CD8-positive, alpha-beta memory T cell (primary cell): ENCODE results near the gene PRSS12. TPM values are rescaled to one million over a fixed set of nuclear protein-coding genes. Genes with fewer than 3 reads are reported as not detected.

Experiments used
- CTCF ChIA-PET: fragments of 350-600 bp; sonication (Branson Sonifier 250); formaldehyde crosslinking; loops from one replicate; lab custom pipeline; 2021; ENCODE audit warnings: antibody characterized with exemption; lab: Charles Lee
- POLR2A ChIA-PET: fragments of 350-600 bp; sonication (Branson Sonifier 250); formaldehyde crosslinking; loops from one replicate; lab custom pipeline; 2021; ENCODE audit warnings: antibody characterized with exemption; lab: Charles Lee
- DNase-seq, 5 donors: peaks; one replicate each; pipeline versions ENCODE4 v3.0.0 to v3.0.0-alpha.2; 2020 to 2022; ENCODE audit warnings: mixed read lengths in 1 of 5
- H3K27ac ChIP-seq: one replicate; pipeline ENCODE4 v1.7.0; 2013; ENCODE audit warnings: low read depth, mild to moderate bottlenecking, low read length, moderate library complexity
- H3K27me3 ChIP-seq: 2 replicates; pipeline ENCODE4 v1.7.0; 2013; ENCODE audit warnings: low read length, mild to moderate bottlenecking; ENCODE audit not compliant: insufficient read depth, poor library complexity, severe bottlenecking
- H3K36me3 ChIP-seq: 2 replicates; pipeline ENCODE4 v1.7.0; 2013; ENCODE audit warnings: mild to moderate bottlenecking, low read length, moderate library complexity; ENCODE audit not compliant: insufficient read depth
- H3K4me1 ChIP-seq: 2 replicates; pipeline ENCODE4 v1.7.0; 2013; ENCODE audit warnings: mild to moderate bottlenecking, low read length, moderate library complexity; ENCODE audit not compliant: insufficient read depth
- H3K4me3 ChIP-seq: 2 replicates; pipeline ENCODE4 v1.7.0; 2013; ENCODE audit warnings: mild to moderate bottlenecking, low read length
- H3K9me3 ChIP-seq: 2 replicates; pipeline ENCODE4 v1.7.0; 2013; ENCODE audit warnings: mild to moderate bottlenecking, low read length
- H3K27ac Mint-ChIP-seq, 8 donors: one replicate each; pipeline ENCODE4 v1.8.0; 2020 to 2021; ENCODE audit warnings: mixed read lengths in 8 of 8, mild to moderate bottlenecking in 6 of 8, inconsistent platforms in 3 of 8, moderate library complexity in 3 of 8
- H3K27me3 Mint-ChIP-seq, 2 donors: one replicate each; pipeline ENCODE4 v1.8.0; 2020 to 2021; ENCODE audit warnings: mixed read lengths in 2 of 2, mild to moderate bottlenecking in 1 of 2, moderate library complexity in 1 of 2
- H3K36me3 Mint-ChIP-seq, 3 donors: one replicate each; pipeline ENCODE4 v1.8.0; 2020 to 2021; ENCODE audit warnings: mixed read lengths in 3 of 3, inconsistent platforms in 1 of 3, mild to moderate bottlenecking in 1 of 3
- H3K4me1 Mint-ChIP-seq, 3 donors: one replicate each; pipeline ENCODE4 v1.8.0; 2020 to 2021; ENCODE audit warnings: mixed read lengths in 3 of 3, inconsistent platforms in 1 of 3, mild to moderate bottlenecking in 1 of 3
- H3K4me3 Mint-ChIP-seq, 7 donors: one replicate each; pipeline ENCODE4 v1.8.0; 2020 to 2021; ENCODE audit warnings: mixed read lengths in 7 of 7, mild to moderate bottlenecking in 6 of 7, moderate library complexity in 4 of 7, inconsistent platforms in 2 of 7
- H3K9me3 Mint-ChIP-seq, 5 donors: one replicate each; pipeline ENCODE4 v1.8.0; 2020 to 2022; ENCODE audit warnings: mixed read lengths in 5 of 5, mild to moderate bottlenecking in 3 of 5, moderate library complexity in 2 of 5, inconsistent platforms in 1 of 5
- polyA plus RNA-seq: library from polyadenylated mRNA; unstranded; fragments of 300-500 nt; fragmentation: Illumina TruSeq; gene quantifications from one replicate; pipeline ENCODE4 v1.2.3, GENCODE V29; 2021
- total RNA-seq, 2 experiments: library from RNA; stranded (reverse); gene quantifications; one replicate each; pipeline ENCODE4 v1.2.3, GENCODE V29; 2021

PRSS12 gene
- total and polyA plus RNA-seq, 3 experiments from 2014 or later = not detected

DNA sequence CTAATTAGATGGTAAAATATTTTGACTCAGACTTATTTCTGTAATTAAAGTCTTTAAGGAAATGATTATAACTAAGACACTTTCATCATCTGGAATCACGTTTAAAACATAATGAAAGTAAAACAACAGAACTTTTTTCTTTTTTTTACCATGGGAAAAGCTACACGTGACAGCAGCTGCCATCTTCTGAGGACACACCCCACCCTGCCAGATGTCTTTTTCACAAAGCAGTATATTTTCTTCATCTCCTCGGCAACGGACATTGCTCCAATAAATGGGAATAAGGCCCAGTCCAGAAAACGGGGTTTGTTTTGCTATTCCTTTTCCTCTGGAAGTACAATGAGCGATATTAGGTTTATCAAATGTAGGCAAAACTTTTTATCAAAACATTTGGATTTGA, 17.5 kb downstream of the PRSS12 start:
- no peak for DNase-seq
- Histone ChIP-seq H3K27me3 (no peaks in the 10 kb centered on the region), H3K4me1 (no peaks in the 10 kb centered on the region), H3K27ac (no peak overlapping the region), H3K4me3 (no peak overlapping the region), H3K9me3 (no peaks in the 10 kb centered on the region), H3K36me3 (no peaks in the 10 kb centered on the region)
- CTCF ChIA-PET = no interaction called here
- POLR2A ChIA-PET = interaction anchor here (0.6 kb wide), 1 partner anchor 26 kb away, joined by 3 read pairs; no protein-coding TSS in a partner anchor
- H3K36me3 Mint-ChIP-seq = no peaks in the 10 kb centered on the region
- no peak overlapping the region for H3K4me3 Mint-ChIP-seq
- peaks cover 0 to 4% (median 0%) of the 10 kb centered on the region in 3 donors for H3K4me1 Mint-ChIP-seq
- no peaks in the 10 kb centered on the region for H3K9me3 Mint-ChIP-seq
- H3K27me3 Mint-ChIP-seq = peaks cover 2 to 5% of the 10 kb centered on the region in 2 donors
- H3K27ac Mint-ChIP-seq = no peak overlapping the region

- no peaks in the 10 kb centered on the region for H3K9me3 ChIP-seq
- no peaks in the 10 kb centered on the region for H3K9me3 Mint-ChIP-seq
- no peak overlapping the region for H3K27ac Mint-ChIP-seq
- POLR2A ChIA-PET = no interaction called here
- DNase-seq = no peak
- no peak overlapping the region for H3K4me3 Mint-ChIP-seq
- H3K27ac ChIP-seq = no peak overlapping the region
- H3K27me3 ChIP-seq = no peaks in the 10 kb centered on the region
- no peaks in the 10 kb centered on the region for H3K36me3 ChIP-seq
- CTCF ChIA-PET = no interaction called here
- no peaks in the 10 kb centered on the region for H3K36me3 Mint-ChIP-seq
- peaks cover 0 to 4% (median 0%) of the 10 kb centered on the region in 3 donors for H3K4me1 Mint-ChIP-seq
- H3K4me3 ChIP-seq = no peak overlapping the region
- peaks cover 2 to 8% of the 10 kb centered on the region in 2 donors for H3K27me3 Mint-ChIP-seq
- H3K4me1 ChIP-seq = no peaks in the 10 kb centered on the region
These were observed 21.5 kb downstream of the PRSS12 start for GRCh38 chr4:118331352-118331751.

DNA sequence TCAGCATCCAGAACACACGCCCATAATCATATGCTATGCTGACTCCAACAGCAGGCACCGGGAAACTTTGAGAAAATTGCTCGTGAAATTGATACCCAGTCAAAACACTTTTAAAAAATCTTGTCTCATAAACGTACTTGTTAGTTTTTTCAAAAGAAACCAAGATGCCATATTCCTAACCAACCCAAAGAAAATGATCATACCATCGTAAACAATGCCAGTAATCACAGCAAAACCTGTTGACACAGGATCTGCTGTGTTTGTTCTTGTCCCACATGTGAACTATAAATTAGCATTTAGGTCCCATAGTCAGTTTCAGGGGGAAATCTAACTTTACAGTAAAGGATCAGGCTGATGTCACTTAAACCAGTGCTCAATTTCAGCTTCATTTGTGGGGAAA, 23.0 kb downstream of the PRSS12 start:
- Histone ChIP-seq H3K27ac (no peak overlapping the region), H3K4me1 (no peaks in the 10 kb centered on the region), H3K27me3 (no peaks in the 10 kb centered on the region), H3K9me3 (no peaks in the 10 kb centered on the region), H3K36me3 (no peaks in the 10 kb centered on the region), H3K4me3 (no peak overlapping the region)
- DNase-seq = no peak
- peaks cover 0 to 8% of the 10 kb centered on the region in 2 donors for H3K27me3 Mint-ChIP-seq
- no peaks in the 10 kb centered on the region for H3K9me3 Mint-ChIP-seq
- ChIA-PET CTCF (no interaction called here), POLR2A (no interaction called here)
- no peaks in the 10 kb centered on the region for H3K36me3 Mint-ChIP-seq
- no peaks in the 10 kb centered on the region for H3K4me1 Mint-ChIP-seq
- no peak overlapping the region for H3K4me3 Mint-ChIP-seq
- no peak overlapping the region for H3K27ac Mint-ChIP-seq

DNA sequence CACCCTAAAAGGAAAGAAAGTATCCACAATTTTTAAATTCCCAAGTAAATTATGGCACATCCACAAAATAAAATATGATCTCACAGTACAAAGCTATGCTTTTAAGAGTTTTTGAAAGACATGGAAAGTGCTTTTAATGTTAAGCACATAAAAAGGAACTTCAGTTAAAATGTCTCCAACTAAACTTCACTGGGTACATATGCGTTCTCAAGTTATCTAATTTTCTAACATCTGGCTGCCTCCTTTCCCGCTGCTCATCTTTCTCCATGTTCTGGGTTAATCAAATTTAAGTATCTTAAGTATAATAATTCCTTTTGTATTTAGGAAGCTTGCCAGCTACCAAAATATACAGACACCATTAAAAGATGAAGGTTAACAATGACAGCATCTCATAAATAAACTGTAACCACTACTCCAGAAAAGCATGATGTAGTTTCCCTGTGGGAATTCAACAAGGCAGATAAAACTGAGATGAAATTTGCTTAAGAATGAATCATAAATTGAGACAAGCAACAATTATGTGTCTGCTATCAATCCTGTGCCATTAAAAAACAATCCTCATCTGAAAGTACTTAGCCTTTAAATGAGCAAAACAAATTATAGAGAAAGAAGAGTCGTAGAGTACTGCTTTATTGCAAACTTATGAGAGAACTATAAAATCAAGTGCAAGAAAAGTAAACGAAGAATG, 25.1 kb downstream of the PRSS12 start:
- H3K27ac ChIP-seq = no peak overlapping the region
- no peaks in the 10 kb centered on the region for H3K9me3 ChIP-seq
- DNase-seq = no peak
- ChIA-PET POLR2A (no interaction called here), CTCF (no interaction called here)
- H3K27ac Mint-ChIP-seq = no peak overlapping the region
- no peaks in the 10 kb centered on the region for H3K4me1 Mint-ChIP-seq
- H3K4me3 ChIP-seq = no peak overlapping the region
- no peaks in the 10 kb centered on the region for H3K27me3 ChIP-seq
- H3K36me3 ChIP-seq = no peaks in the 10 kb centered on the region
- no peaks in the 10 kb centered on the region for H3K9me3 Mint-ChIP-seq
- H3K36me3 Mint-ChIP-seq = no peaks in the 10 kb centered on the region
- no peak overlapping the region for H3K4me3 Mint-ChIP-seq
- peaks cover 1 to 8% of the 10 kb centered on the region in 2 donors for H3K27me3 Mint-ChIP-seq
- no peaks in the 10 kb centered on the region for H3K4me1 ChIP-seq

GRCh38 chr4:118326585-118326984, 26.2 kb downstream of the PRSS12 start:
- Mint-ChIP-seq H3K27ac (no peak overlapping the region), H3K9me3 (no peaks in the 10 kb centered on the region), H3K4me3 (no peak overlapping the region), H3K27me3 (peaks cover 1 to 8% of the 10 kb centered on the region in 2 donors), H3K36me3 (no peaks in the 10 kb centered on the region), H3K4me1 (no peaks in the 10 kb centered on the region)
- ChIA-PET POLR2A (no interaction called here), CTCF (no interaction called here)
- H3K4me1 ChIP-seq = no peaks in the 10 kb centered on the region
- no peak for DNase-seq
- no peaks in the 10 kb centered on the region for H3K36me3 ChIP-seq
- H3K27me3 ChIP-seq = no peaks in the 10 kb centered on the region
- no peaks in the 10 kb centered on the region for H3K9me3 ChIP-seq
- no peak overlapping the region for H3K27ac ChIP-seq
- no peak overlapping the region for H3K4me3 ChIP-seq

DNA sequence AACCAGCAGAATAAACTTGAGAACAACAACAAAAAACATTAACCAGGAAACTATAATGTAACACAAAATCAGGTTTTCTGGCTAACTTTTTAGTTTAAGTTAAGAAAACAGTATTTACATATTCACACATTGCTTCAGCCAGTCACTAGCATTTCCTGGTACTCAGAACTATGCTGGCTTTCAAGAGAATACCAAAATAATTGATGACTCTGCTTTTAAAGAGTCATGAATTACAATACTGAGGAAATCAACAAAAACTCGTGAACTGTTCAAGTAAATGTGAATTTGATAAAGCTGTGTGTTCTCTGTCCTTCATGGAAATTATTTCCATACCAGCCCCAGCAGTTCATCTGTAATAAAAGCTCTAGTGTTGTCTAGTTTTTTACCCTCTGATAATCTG, 27.4 kb downstream of the PRSS12 start:
- H3K4me3 ChIP-seq = no peak overlapping the region
- Mint-ChIP-seq H3K27ac (no peak overlapping the region), H3K4me1 (no peaks in the 10 kb centered on the region), H3K4me3 (no peak overlapping the region), H3K36me3 (no peaks in the 10 kb centered on the region), H3K27me3 (peaks cover 2 to 13% of the 10 kb centered on the region in 2 donors), H3K9me3 (no peaks in the 10 kb centered on the region)
- H3K36me3 ChIP-seq = no peaks in the 10 kb centered on the region
- ChIA-PET CTCF (no interaction called here), POLR2A (no interaction called here)
- no peak overlapping the region for H3K27ac ChIP-seq
- H3K27me3 ChIP-seq = no peaks in the 10 kb centered on the region
- DNase-seq = no peak
- H3K4me1 ChIP-seq = no peaks in the 10 kb centered on the region
- H3K9me3 ChIP-seq = no peaks in the 10 kb centered on the region

DNA sequence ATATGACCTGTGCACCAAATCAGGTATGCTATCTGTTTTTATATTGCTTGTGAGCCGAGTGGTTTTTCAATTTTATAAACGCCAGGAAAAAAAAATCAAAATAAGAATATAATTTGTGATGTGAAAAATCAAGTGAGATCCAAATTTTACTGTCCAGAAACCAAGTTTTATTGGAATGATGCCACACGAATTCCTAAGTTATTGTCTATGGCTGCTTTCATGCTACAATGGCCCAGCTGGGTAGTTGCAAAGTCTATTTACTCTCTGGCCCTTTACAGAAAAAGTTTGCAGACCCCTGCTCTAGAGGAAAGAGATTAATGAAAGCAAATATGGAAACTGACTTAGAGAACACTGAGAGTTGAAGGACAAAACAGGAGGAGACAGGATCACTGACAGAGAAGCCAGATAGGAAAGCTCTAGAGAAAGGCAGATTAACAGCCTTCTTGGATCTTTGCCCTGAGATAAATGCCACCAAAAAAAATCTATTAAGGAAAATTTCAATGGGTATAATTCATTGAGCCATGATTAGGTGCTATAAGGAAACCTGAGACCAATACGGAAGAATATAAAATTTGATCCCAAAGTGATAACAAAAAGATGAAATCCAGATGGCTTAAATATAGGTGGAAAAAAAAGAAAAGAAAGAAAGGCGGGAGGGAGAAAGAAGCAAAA, 29.8 kb downstream of the PRSS12 start:
- no peak overlapping the region for H3K27ac ChIP-seq
- no peak overlapping the region for H3K27ac Mint-ChIP-seq
- no peaks in the 10 kb centered on the region for H3K9me3 Mint-ChIP-seq
- no peaks in the 10 kb centered on the region for H3K9me3 ChIP-seq
- H3K4me3 ChIP-seq = no peak overlapping the region
- CTCF ChIA-PET = no interaction called here
- no peaks in the 10 kb centered on the region for H3K36me3 Mint-ChIP-seq
- peaks cover 13 to 28% of the 10 kb centered on the region in 2 donors for H3K27me3 Mint-ChIP-seq
- no peaks in the 10 kb centered on the region for H3K36me3 ChIP-seq
- H3K27me3 ChIP-seq = no peaks in the 10 kb centered on the region
- H3K4me1 ChIP-seq = no peaks in the 10 kb centered on the region
- no peak for DNase-seq
- H3K4me1 Mint-ChIP-seq = no peaks in the 10 kb centered on the region
- H3K4me3 Mint-ChIP-seq = no peak overlapping the region
- POLR2A ChIA-PET = no interaction called here

GRCh38 chr4:118318931-118319330, 33.9 kb downstream of the PRSS12 start:
- H3K9me3 Mint-ChIP-seq = no peaks in the 10 kb centered on the region
- H3K9me3 ChIP-seq = no peaks in the 10 kb centered on the region
- no peak overlapping the region for H3K4me3 Mint-ChIP-seq
- no peaks in the 10 kb centered on the region for H3K4me1 ChIP-seq
- ChIA-PET CTCF (no interaction called here), POLR2A (no interaction called here)
- peaks cover 14 to 41% of the 10 kb centered on the region in 2 donors for H3K27me3 Mint-ChIP-seq
- no peaks in the 10 kb centered on the region for H3K27me3 ChIP-seq
- no peaks in the 10 kb centered on the region for H3K36me3 ChIP-seq
- no peak overlapping the region for H3K4me3 ChIP-seq
- H3K27ac Mint-ChIP-seq = no peak overlapping the region
- no peak for DNase-seq
- no peaks in the 10 kb centered on the region for H3K4me1 Mint-ChIP-seq
- H3K36me3 Mint-ChIP-seq = no peaks in the 10 kb centered on the region
- no peak overlapping the region for H3K27ac ChIP-seq
